ENCODE results near the gene ASB18.

DNA sequence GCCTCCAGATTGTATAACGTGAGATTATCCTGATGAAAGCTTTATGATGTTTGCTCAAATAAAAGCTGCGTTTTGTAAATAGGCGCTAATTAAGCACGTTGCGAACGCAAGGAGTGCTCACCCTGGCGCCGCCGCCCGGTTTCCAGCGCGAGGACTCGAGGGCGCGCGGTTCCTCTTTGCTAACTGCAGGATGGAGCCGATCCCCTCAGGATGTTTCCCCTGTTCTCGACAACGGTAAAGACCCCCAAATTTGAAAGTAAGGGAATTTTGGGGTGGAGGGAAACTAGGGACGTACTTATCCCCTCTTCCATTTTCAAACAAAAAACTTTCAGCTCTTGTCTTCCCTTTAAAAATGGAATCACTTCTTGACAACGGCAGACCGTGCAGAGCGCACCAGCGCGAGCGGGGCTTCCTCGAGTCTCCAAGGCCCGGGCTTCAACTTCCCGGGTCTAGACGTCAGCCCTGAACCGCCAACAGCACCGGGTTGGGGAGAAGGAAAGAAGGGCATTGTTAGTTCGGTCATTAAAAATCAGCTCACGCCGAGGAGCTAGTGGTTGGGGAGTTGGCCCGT lies 95.0 kb downstream of the ASB18 start:
- TF ChIP-seq, protein P1, sequence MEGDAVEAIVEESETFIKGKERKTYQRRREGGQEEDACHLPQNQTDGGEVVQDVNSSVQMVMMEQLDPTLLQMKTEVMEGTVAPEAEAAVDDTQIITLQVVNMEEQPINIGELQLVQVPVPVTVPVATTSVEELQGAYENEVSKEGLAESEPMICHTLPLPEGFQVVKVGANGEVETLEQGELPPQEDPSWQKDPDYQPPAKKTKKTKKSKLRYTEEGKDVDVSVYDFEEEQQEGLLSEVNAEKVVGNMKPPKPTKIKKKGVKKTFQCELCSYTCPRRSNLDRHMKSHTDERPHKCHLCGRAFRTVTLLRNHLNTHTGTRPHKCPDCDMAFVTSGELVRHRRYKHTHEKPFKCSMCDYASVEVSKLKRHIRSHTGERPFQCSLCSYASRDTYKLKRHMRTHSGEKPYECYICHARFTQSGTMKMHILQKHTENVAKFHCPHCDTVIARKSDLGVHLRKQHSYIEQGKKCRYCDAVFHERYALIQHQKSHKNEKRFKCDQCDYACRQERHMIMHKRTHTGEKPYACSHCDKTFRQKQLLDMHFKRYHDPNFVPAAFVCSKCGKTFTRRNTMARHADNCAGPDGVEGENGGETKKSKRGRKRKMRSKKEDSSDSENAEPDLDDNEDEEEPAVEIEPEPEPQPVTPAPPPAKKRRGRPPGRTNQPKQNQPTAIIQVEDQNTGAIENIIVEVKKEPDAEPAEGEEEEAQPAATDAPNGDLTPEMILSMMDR (IDR thresholded peaks at IDR 0.05) = no peak
- no peak for TF ChIP-seq ZFX (IDR thresholded peaks at IDR 0.05; ENCODE audit: borderline replicate concordance)

All from 22Rv1 (cell line).